ENCODE results near the gene TMEM120B. TPM values are rescaled to one million over a fixed set of nuclear protein-coding genes. Genes with fewer than 3 reads are reported as not detected.

TMEM120B gene
- total and polyA plus RNA-seq, 2 of the 13 experiments (the other 11 are each of a cell fraction or from before 2014, with no cell fraction given), result 7.1 to 12.9 TPM

DNA sequence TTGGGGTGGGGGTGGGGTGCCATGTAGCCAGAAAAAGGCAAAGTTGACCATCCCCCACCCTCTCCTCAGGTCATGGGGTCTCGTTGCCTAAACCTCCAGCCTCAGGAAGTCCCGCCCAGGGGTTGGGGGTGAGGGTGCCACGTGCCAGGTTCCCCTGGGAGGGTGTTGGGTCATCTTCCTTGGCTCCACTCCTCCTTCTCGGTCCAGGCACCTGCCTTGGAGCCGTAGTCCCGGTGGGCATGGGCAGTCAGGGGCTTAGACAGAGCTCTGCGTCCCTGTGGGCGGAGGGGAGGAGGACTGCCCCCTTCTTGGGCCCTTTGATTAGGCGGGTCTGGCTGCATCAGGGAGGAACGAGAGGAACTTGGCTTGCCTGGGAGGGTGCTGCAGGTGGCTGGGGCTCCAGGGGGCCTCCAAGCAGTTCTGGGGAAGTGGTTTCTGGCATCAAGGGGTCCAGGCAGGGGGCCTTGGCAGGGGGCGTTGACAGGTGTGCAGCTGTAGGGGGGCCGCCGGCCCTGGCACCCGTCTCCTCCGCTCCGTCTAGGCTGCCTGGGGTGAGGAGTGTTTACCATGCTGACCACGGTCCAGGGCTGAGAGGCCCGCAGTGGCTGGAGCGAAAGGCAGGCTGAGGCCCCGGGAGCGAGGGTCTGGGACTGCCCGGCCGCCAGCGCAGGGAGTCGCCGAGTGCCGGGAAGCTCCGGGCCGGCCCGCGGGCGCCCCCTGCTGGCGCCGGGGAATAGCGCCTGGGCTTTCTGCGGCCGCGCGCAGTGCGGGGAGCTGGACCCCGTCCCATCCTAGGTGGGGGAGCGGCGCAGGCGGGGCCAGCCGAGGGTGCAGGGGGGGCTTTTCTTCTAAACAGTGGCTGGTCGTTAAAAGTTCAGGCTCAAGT lies 99.1 kb downstream of the TMEM120B start (continued):
- TF ChIP-seq, protein P1, sequence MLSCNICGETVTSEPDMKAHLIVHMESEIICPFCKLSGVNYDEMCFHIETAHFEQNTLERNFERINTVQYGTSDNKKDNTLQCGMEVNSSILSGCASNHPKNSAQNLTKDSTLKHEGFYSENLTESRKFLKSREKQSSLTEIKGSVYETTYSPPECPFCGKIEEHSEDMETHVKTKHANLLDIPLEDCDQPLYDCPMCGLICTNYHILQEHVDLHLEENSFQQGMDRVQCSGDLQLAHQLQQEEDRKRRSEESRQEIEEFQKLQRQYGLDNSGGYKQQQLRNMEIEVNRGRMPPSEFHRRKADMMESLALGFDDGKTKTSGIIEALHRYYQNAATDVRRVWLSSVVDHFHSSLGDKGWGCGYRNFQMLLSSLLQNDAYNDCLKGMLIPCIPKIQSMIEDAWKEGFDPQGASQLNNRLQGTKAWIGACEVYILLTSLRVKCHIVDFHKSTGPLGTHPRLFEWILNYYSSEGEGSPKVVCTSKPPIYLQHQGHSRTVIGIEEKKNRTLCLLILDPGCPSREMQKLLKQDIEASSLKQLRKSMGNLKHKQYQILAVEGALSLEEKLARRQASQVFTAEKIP (CRISPR knock-in tag; IDR thresholded peaks at IDR 0.05; ENCODE audit: borderline replicate concordance), result no peak
- TF ChIP-seq NBN (conservative IDR thresholded peaks at IDR 0.05) (no peak), ZNF558 (CRISPR knock-in tag; IDR thresholded peaks at IDR 0.05; ENCODE audit: borderline replicate concordance) (no peak), YEATS2 (CRISPR knock-in tag; IDR thresholded peaks at IDR 0.05; ENCODE audit: borderline replicate concordance) (no peak), JDP2 (CRISPR knock-in tag; IDR thresholded peaks at IDR 0.05; ENCODE audit: borderline replicate concordance) (no peak), ZNF777 (CRISPR knock-in tag; IDR thresholded peaks at IDR 0.05) (peak; percentile 53), HMG20A (CRISPR knock-in tag; IDR thresholded peaks at IDR 0.05; ENCODE audit: borderline replicate concordance) (no peak), NONO (IDR thresholded peaks at IDR 0.05) (no peak), NONO (CRISPR knock-in tag; conservative IDR thresholded peaks at IDR 0.05) (no peak), ZNF782 (CRISPR knock-in tag; IDR thresholded peaks at IDR 0.05; ENCODE audit: borderline replicate concordance) (no peak), RBFOX2 (IDR thresholded peaks at IDR 0.05; ENCODE audit: low read depth, low read length) (peak; percentile 79), ZNF562 (CRISPR knock-in tag; IDR thresholded peaks at IDR 0.05; ENCODE audit: borderline replicate concordance) (no peak), ZNF589 (CRISPR knock-in tag; conservative IDR thresholded peaks at IDR 0.05) (no peak), SSRP1 (CRISPR knock-in tag; IDR thresholded peaks at IDR 0.05) (no peak), ZNF496 (CRISPR knock-in tag; IDR thresholded peaks at IDR 0.05; ENCODE audit: insufficient replicate concordance) (no peak), ZNF33B (CRISPR knock-in tag; IDR thresholded peaks at IDR 0.05) (no peak; the same call in 1 of the 2 replicates)
- TF ChIP-seq, protein P2, sequence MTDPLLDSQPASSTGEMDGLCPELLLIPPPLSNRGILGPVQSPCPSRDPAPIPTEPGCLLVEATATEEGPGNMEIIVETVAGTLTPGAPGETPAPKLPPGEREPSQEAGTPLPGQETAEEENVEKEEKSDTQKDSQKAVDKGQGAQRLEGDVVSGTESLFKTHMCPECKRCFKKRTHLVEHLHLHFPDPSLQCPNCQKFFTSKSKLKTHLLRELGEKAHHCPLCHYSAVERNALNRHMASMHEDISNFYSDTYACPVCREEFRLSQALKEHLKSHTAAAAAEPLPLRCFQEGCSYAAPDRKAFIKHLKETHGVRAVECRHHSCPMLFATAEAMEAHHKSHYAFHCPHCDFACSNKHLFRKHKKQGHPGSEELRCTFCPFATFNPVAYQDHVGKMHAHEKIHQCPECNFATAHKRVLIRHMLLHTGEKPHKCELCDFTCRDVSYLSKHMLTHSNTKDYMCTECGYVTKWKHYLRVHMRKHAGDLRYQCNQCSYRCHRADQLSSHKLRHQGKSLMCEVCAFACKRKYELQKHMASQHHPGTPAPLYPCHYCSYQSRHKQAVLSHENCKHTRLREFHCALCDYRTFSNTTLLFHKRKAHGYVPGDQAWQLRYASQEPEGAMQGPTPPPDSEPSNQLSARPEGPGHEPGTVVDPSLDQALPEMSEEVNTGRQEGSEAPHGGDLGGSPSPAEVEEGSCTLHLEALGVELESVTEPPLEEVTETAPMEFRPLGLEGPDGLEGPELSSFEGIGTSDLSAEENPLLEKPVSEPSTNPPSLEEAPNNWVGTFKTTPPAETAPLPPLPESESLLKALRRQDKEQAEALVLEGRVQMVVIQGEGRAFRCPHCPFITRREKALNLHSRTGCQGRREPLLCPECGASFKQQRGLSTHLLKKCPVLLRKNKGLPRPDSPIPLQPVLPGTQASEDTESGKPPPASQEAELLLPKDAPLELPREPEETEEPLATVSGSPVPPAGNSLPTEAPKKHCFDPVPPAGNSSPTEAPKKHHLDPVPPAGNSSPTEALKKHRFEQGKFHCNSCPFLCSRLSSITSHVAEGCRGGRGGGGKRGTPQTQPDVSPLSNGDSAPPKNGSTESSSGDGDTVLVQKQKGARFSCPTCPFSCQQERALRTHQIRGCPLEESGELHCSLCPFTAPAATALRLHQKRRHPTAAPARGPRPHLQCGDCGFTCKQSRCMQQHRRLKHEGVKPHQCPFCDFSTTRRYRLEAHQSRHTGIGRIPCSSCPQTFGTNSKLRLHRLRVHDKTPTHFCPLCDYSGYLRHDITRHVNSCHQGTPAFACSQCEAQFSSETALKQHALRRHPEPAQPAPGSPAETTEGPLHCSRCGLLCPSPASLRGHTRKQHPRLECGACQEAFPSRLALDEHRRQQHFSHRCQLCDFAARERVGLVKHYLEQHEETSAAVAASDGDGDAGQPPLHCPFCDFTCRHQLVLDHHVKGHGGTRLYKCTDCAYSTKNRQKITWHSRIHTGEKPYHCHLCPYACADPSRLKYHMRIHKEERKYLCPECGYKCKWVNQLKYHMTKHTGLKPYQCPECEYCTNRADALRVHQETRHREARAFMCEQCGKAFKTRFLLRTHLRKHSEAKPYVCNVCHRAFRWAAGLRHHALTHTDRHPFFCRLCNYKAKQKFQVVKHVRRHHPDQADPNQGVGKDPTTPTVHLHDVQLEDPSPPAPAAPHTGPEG (CRISPR knock-in tag; IDR thresholded peaks at IDR 0.05), result no peak; the same call in none of the 2 replicates
- TF ChIP-seq, protein P3, sequence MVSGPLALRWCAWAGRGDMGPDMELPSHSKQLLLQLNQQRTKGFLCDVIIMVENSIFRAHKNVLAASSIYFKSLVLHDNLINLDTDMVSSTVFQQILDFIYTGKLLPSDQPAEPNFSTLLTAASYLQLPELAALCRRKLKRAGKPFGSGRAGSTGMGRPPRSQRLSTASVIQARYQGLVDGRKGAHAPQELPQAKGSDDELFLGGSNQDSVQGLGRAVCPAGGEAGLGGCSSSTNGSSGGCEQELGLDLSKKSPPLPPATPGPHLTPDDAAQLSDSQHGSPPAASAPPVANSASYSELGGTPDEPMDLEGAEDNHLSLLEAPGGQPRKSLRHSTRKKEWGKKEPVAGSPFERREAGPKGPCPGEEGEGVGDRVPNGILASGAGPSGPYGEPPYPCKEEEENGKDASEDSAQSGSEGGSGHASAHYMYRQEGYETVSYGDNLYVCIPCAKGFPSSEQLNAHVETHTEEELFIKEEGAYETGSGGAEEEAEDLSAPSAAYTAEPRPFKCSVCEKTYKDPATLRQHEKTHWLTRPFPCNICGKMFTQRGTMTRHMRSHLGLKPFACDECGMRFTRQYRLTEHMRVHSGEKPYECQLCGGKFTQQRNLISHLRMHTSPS (CRISPR knock-in tag; IDR thresholded peaks at IDR 0.05; ENCODE audit: low read depth), result no peak
- TF ChIP-seq, protein P4, sequence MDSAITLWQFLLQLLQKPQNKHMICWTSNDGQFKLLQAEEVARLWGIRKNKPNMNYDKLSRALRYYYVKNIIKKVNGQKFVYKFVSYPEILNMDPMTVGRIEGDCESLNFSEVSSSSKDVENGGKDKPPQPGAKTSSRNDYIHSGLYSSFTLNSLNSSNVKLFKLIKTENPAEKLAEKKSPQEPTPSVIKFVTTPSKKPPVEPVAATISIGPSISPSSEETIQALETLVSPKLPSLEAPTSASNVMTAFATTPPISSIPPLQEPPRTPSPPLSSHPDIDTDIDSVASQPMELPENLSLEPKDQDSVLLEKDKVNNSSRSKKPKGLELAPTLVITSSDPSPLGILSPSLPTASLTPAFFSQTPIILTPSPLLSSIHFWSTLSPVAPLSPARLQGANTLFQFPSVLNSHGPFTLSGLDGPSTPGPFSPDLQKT (CRISPR knock-in tag; IDR thresholded peaks at IDR 0.05; ENCODE audit: borderline replicate concordance), result no peak
